Nephron (organoid): ENCODE measurements around the gene PIK3R5.

Experiments
- H3K27ac Mint-ChIP-seq, 3 experiments: 2 replicates each; pipeline ENCODE4 v1.8.0; 2020; ENCODE audit warnings: mixed read lengths in 3 of 3, mild to moderate bottlenecking in 2 of 3, moderate library complexity in 1 of 3
- H3K27me3 Mint-ChIP-seq: 2 replicates; pipeline ENCODE4 v1.8.0; 2021; ENCODE audit warnings: low read depth, mild to moderate bottlenecking, moderate library complexity, mixed read lengths
- H3K36me3 Mint-ChIP-seq: 2 replicates; pipeline ENCODE4 v1.8.0; 2020; ENCODE audit warnings: low read depth, mixed read lengths
- H3K4me1 Mint-ChIP-seq: 2 replicates; pipeline ENCODE4 v1.8.0; 2020; ENCODE audit warnings: mixed read lengths
- H3K4me3 Mint-ChIP-seq, 3 experiments: 2 replicates each; pipeline ENCODE4 v1.8.0; 2020; ENCODE audit warnings: mild to moderate bottlenecking in 3 of 3, mixed read lengths in 3 of 3, moderate library complexity in 2 of 3
- H3K9me3 Mint-ChIP-seq: 2 replicates; pipeline ENCODE4 v1.8.0; 2020; ENCODE audit warnings: mixed read lengths
- CTCF ChIP-seq, 3 experiments: fragments of 200-600 bp; sonication (generic); IDR thresholded peaks; one replicate each; pipeline ENCODE4 v1.5.0; 2021; ENCODE audit warnings: antibody characterized with exemption in 3 of 3; ENCODE audit not compliant: unreplicated experiment in 3 of 3

Gene PIK3R5

GRCh38 chr17:8960325-8961140 is 5.0 kb downstream of the PIK3R5 start:
- peaks cover under 1% of the 10 kb centered on the region for H3K9me3 Mint-ChIP-seq
- H3K27ac Mint-ChIP-seq, result no peak overlapping the region
- no peak for TF ChIP-seq CTCF (IDR thresholded peaks at IDR 0.05; ENCODE audit: unreplicated experiment in 3 of 3)
- no peak overlapping the region for H3K4me3 Mint-ChIP-seq
- no peaks in the 10 kb centered on the region for H3K4me1 Mint-ChIP-seq
- peaks cover 60% of the 10 kb centered on the region for H3K27me3 Mint-ChIP-seq
- H3K36me3 Mint-ChIP-seq, result peaks cover 3% of the 10 kb centered on the region

- Mint-ChIP-seq H3K4me1 (no peaks in the 10 kb centered on the region), H3K27me3 (peaks cover 61% of the 10 kb centered on the region), H3K27ac (no peak overlapping the region), H3K4me3 (no peak overlapping the region), H3K9me3 (peaks cover 2% of the 10 kb centered on the region), H3K36me3 (no peaks in the 10 kb centered on the region)
- TF ChIP-seq CTCF (IDR thresholded peaks at IDR 0.05; ENCODE audit: unreplicated experiment in 3 of 3), result no peak
Observed at GRCh38 chr17:8959312-8959918, 6.1 kb downstream of the PIK3R5 start.

- Mint-ChIP-seq H3K36me3 (no peaks in the 10 kb centered on the region), H3K4me1 (no peaks in the 10 kb centered on the region), H3K4me3 (no peak overlapping the region), H3K27me3 (peaks cover 47% of the 10 kb centered on the region), H3K9me3 (peaks cover 2% of the 10 kb centered on the region), H3K27ac (no peak overlapping the region)
- no peak for TF ChIP-seq CTCF (IDR thresholded peaks at IDR 0.05; ENCODE audit: unreplicated experiment in 3 of 3)
Observed at GRCh38 chr17:8957721-8958120, 7.8 kb downstream of the PIK3R5 start.

- H3K27me3 Mint-ChIP-seq, result peaks cover 36% of the 10 kb centered on the region
- H3K9me3 Mint-ChIP-seq, result peaks cover 2% of the 10 kb centered on the region
- H3K36me3 Mint-ChIP-seq, result no peaks in the 10 kb centered on the region
- H3K27ac Mint-ChIP-seq, result no peak overlapping the region
- no peak overlapping the region for H3K4me3 Mint-ChIP-seq
- no peak for TF ChIP-seq CTCF (IDR thresholded peaks at IDR 0.05; ENCODE audit: unreplicated experiment in 3 of 3)
- no peaks in the 10 kb centered on the region for H3K4me1 Mint-ChIP-seq
Observed at GRCh38 chr17:8956465-8956902, 9.0 kb downstream of the PIK3R5 start.

- peaks cover 2% of the 10 kb centered on the region for H3K9me3 Mint-ChIP-seq
- no peaks in the 10 kb centered on the region for H3K36me3 Mint-ChIP-seq
- H3K27ac Mint-ChIP-seq, result no peak overlapping the region
- no peak for TF ChIP-seq CTCF (IDR thresholded peaks at IDR 0.05; ENCODE audit: unreplicated experiment in 3 of 3)
- no peaks in the 10 kb centered on the region for H3K4me1 Mint-ChIP-seq
- H3K4me3 Mint-ChIP-seq, result no peak overlapping the region
- H3K27me3 Mint-ChIP-seq, result peaks cover 39% of the 10 kb centered on the region
Observed at GRCh38 chr17:8955021-8955959, 10.2 kb downstream of the PIK3R5 start.
